DND-41 (cell line): ENCODE data around the gene EMCN.

Source experiments
- ATAC-seq: fragments of 200-7000 bp; cut with Tn5 transposase; 3 replicates; pipeline ENCODE4 v1.9.1; 2021; ENCODE audit warnings: low read depth; ENCODE audit not compliant: insufficient read depth
- DNase-seq: peaks from one replicate; pipeline ENCODE4 v3.0.0-alpha.2; 2020
- H2AFZ ChIP-seq: 2 replicates; pipeline ENCODE4 v1.6.0; 2012; ENCODE audit warnings: low read depth, low read length
- H3K27ac ChIP-seq: 2 replicates; pipeline ENCODE4 v1.5.1; 2012; ENCODE audit warnings: low read length, inconsistent platforms
- H3K27me3 ChIP-seq: fragments of 200-600 bp; sonication (generic); 2 replicates; pipeline ENCODE4 v1.6.0; 2012; ENCODE audit warnings: low read length, mild to moderate bottlenecking, inconsistent platforms; ENCODE audit not compliant: insufficient read depth, poor library complexity
- H3K36me3 ChIP-seq: 2 replicates; pipeline ENCODE4 v1.5.1; 2012; ENCODE audit warnings: low read length, inconsistent platforms; ENCODE audit not compliant: insufficient read depth
- H3K4me1 ChIP-seq: 2 replicates; pipeline ENCODE4 v1.5.1; 2012; ENCODE audit warnings: mild to moderate bottlenecking, low read length; ENCODE audit not compliant: insufficient read depth
- H3K4me2 ChIP-seq: 2 replicates; pipeline ENCODE4 v1.6.0; 2012; ENCODE audit warnings: mild to moderate bottlenecking, moderate library complexity, low read length, inconsistent platforms; ENCODE audit not compliant: insufficient read depth
- H3K4me3 ChIP-seq, 2 experiments: fragments of 200-600 bp in 1 of 2; shearing (Covaris generic) in 1 of 2; 2 replicates each; pipeline ENCODE4 v1.5.1; 2012 to 2016; ENCODE audit warnings: inconsistent platforms in 2 of 2, low read length in 2 of 2, mild to moderate bottlenecking in 2 of 2, low read depth in 1 of 2, moderate library complexity in 1 of 2
- H3K79me2 ChIP-seq: 2 replicates; pipeline ENCODE4 v1.6.0; 2012; ENCODE audit warnings: low read length, inconsistent platforms; ENCODE audit not compliant: insufficient read depth
- H3K9ac ChIP-seq: 2 replicates; pipeline ENCODE4 v1.6.0; 2012; ENCODE audit warnings: low read depth, mild to moderate bottlenecking, inconsistent platforms, low read length, moderate library complexity
- H3K9me3 ChIP-seq: 2 replicates; pipeline ENCODE4 v1.5.1; 2012; ENCODE audit warnings: low read length, moderate library complexity, mild to moderate bottlenecking, inconsistent platforms; ENCODE audit not compliant: insufficient read depth, severe bottlenecking
- H4K20me1 ChIP-seq: 2 replicates; pipeline ENCODE4 v1.6.0; 2012; ENCODE audit warnings: low read length; ENCODE audit not compliant: insufficient read depth
- EZH2 ChIP-seq: IDR thresholded peaks from 3 replicates; pipeline ENCODE4 v1.6.1; 2012; ENCODE audit warnings: borderline replicate concordance, low read depth, mild to moderate bottlenecking, moderate library complexity, low read length, inconsistent platforms; ENCODE audit not compliant: severe bottlenecking
- TF ChIP-seq, protein P1 (sequence below): IDR thresholded peaks from 2 replicates; pipeline ENCODE4 v1.5.1; 2012; ENCODE audit warnings: borderline replicate concordance, low read length, moderate library complexity, mild to moderate bottlenecking; ENCODE audit not compliant: poor library complexity, severe bottlenecking; ENCODE audit errors: extremely low read depth

EMCN gene

DNA sequence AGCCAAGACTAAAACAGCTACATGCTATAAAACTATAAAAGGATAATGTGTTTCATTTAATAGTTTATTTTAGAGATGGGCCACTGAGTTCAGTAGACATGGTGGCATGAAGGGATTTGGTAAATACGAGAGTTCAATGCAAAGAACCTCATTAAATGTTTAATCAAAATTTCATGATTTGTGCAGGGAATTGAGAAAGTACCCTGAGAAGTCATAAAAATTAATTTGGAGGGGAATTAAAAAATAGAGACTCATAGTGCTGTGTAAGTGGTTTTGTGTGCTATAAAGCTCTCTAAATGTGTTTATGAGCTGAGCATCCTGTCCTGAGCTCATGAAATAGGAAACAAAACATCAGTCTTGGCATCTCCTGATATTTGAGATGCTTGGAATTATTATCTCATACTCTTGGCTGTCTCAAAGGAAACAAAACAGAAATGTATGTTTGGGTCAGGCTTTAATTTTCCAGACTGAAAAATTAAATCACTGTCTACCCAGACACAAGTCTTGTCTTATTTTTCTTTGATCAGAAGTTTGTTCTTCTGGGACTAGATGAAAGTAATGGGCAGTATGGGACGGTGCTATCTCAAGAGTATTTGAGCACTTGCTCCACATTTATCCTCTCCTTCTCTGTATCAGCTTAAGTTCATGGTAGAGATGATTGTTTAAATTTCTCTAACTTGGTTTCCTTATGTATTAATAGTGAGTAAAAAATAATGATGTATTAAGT lies 38.0 kb upstream of the EMCN start:
- TF ChIP-seq, protein P1, sequence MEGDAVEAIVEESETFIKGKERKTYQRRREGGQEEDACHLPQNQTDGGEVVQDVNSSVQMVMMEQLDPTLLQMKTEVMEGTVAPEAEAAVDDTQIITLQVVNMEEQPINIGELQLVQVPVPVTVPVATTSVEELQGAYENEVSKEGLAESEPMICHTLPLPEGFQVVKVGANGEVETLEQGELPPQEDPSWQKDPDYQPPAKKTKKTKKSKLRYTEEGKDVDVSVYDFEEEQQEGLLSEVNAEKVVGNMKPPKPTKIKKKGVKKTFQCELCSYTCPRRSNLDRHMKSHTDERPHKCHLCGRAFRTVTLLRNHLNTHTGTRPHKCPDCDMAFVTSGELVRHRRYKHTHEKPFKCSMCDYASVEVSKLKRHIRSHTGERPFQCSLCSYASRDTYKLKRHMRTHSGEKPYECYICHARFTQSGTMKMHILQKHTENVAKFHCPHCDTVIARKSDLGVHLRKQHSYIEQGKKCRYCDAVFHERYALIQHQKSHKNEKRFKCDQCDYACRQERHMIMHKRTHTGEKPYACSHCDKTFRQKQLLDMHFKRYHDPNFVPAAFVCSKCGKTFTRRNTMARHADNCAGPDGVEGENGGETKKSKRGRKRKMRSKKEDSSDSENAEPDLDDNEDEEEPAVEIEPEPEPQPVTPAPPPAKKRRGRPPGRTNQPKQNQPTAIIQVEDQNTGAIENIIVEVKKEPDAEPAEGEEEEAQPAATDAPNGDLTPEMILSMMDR: no peak
- TF ChIP-seq EZH2: no peak
- Histone ChIP-seq H3K4me2 (no peak overlapping the region), H2AFZ (no peak overlapping the region), H3K9me3 (no peaks in the 10 kb centered on the region), H3K4me1 (no peaks in the 10 kb centered on the region), H4K20me1 (no peaks in the 10 kb centered on the region), H3K27ac (no peak overlapping the region), H3K9ac (no peak overlapping the region), H3K27me3 (no peaks in the 10 kb centered on the region), H3K36me3 (no peaks in the 10 kb centered on the region), H3K4me3 (no peak overlapping the region), H3K79me2 (no peaks in the 10 kb centered on the region)
- DNase-seq (no peak), ATAC-seq (no peak)

DNA sequence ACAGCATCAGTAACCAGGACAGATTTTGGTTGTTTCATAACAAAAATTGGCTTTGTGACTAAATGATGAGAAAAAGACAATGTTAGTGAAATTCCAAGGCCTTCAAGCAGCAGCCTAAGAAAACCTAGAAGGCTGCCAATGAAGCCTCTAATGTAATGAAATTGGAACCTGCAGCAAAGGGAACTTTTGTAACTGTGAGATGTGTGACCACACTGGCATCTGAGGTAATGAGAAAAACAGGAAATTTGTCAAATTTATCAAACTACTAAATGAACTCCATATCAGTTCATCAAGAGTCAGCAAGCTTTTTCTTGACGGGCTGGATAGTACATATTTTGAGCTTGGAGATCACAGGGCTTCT lies 30.4 kb upstream of the EMCN start:
- DNase-seq: no peak
- H3K27me3 ChIP-seq: no peaks in the 10 kb centered on the region
- no peak for TF ChIP-seq EZH2
- TF ChIP-seq, protein P1: no peak
- H3K79me2 ChIP-seq: no peaks in the 10 kb centered on the region
- no peak overlapping the region for H3K9ac ChIP-seq
- H3K4me3 ChIP-seq: no peak overlapping the region
- H3K27ac ChIP-seq: no peak overlapping the region
- no peaks in the 10 kb centered on the region for H3K9me3 ChIP-seq
- H2AFZ ChIP-seq: no peak overlapping the region
- H3K4me1 ChIP-seq: peaks cover 31% of the 10 kb centered on the region
- H4K20me1 ChIP-seq: no peaks in the 10 kb centered on the region
- H3K36me3 ChIP-seq: no peaks in the 10 kb centered on the region
- H3K4me2 ChIP-seq: no peak overlapping the region
- no peak for ATAC-seq

DNA sequence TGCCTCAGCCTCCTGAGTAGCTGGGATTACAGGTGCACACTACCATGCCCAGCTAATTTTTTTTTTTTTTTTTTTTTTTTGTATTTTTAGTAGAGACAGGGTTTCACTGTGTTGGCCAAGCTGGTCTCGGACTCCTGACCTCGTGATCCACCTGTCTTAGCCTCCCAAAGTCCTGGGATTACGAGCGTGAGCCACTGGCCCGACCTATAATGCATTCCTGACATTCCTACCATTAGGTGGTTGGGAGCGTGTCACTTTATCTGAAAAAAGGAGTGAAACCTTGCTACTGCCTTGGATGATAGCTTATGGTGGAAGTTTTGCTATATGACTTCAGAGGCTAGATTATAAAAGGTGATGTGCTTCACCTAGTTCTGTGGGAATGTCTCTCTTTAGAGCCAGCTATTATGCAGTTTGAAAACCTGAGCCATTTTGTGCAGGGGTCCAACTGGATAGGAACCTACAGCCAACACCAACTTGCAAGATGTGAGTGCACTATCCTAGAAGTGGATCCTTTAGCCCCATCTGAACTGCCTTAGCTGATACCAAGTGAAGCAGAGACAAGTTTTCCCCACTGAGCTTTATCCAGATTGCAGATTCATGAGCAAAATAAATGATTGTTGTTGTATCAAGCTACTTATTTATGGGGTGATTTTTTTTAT lies 29.8 kb upstream of the EMCN start:
- H3K27ac ChIP-seq: no peak overlapping the region
- H3K9ac ChIP-seq: no peak overlapping the region
- DNase-seq: no peak
- TF ChIP-seq, protein P1: no peak
- no peak for TF ChIP-seq EZH2
- H3K4me1 ChIP-seq: peaks cover 31% of the 10 kb centered on the region
- no peak for ATAC-seq
- no peak overlapping the region for H3K4me3 ChIP-seq
- no peaks in the 10 kb centered on the region for H3K27me3 ChIP-seq
- H3K4me2 ChIP-seq: no peak overlapping the region
- H2AFZ ChIP-seq: no peak overlapping the region
- H3K36me3 ChIP-seq: no peaks in the 10 kb centered on the region
- no peaks in the 10 kb centered on the region for H3K79me2 ChIP-seq
- H4K20me1 ChIP-seq: no peaks in the 10 kb centered on the region
- no peaks in the 10 kb centered on the region for H3K9me3 ChIP-seq
